Endothelial cell of umbilical vein (primary cell): ENCODE measurements around the gene PPP1R1B. TPM values are rescaled to one million over a fixed set of nuclear protein-coding genes. Genes with fewer than 3 reads are reported as not detected.

ENCODE experiments used
- BruUV-seq: library from RNA; stranded (reverse); fragments of 400-500 nt; replicated peaks from 2 replicates; lab custom pipeline; 2021; lab: Mats Ljungman, UMichigan
- CTCF ChIA-PET: fragments of 300-600, 350-600 bp; sonication (Branson Sonifier 250); formaldehyde crosslinking; loops from one replicate; lab custom pipeline; 2021; ENCODE audit warnings: antibody characterized with exemption, inconsistent platforms; lab: Charles Lee
- POLR2A ChIA-PET: fragments of 300-600, 350-600 bp; sonication (Branson Sonifier 250); formaldehyde crosslinking; loops from one replicate; lab custom pipeline; 2021; ENCODE audit warnings: antibody characterized with exemption, inconsistent platforms; lab: Charles Lee
- DNase-seq: peaks from one replicate; pipeline ENCODE4 v3.0.0-alpha.2; 2011; ENCODE audit warnings: low read depth, low spot score
- FAIRE-seq: peaks from 2 replicates; lab custom pipeline; 2011; peaks lifted over from hg19 to GRCh38; lab: Jason Lieb, UNC
- H2AFZ ChIP-seq: 2 replicates; pipeline ENCODE4 v1.6.0; 2012; ENCODE audit warnings: low read depth, low read length, control low read depth, inconsistent platforms
- H3K27ac ChIP-seq: 2 replicates; pipeline ENCODE4 v1.5.1; 2011; ENCODE audit warnings: low read depth, mild to moderate bottlenecking, control low read depth, low read length, moderate library complexity; ENCODE audit not compliant: insufficient read depth
- H3K27me3 ChIP-seq, 2 experiments: 2 replicates each; pipeline versions ENCODE4 v1.6.0 to v1.6.1; 2011; ENCODE audit warnings: low read length in 2 of 2, mixed read lengths in 1 of 2; ENCODE audit not compliant: control insufficient read depth in 2 of 2, insufficient read depth in 2 of 2
- H3K36me3 ChIP-seq, 2 experiments: 2 replicates in 1 of 2; 3 replicates in 1 of 2; pipeline ENCODE4 v1.5.1; 2011; ENCODE audit warnings: low read length in 2 of 2, mild to moderate bottlenecking in 1 of 2, moderate library complexity in 1 of 2; ENCODE audit not compliant: control insufficient read depth in 2 of 2, insufficient read depth in 2 of 2; ENCODE audit errors: extremely low read depth in 1 of 2
- H3K4me1 ChIP-seq: 3 replicates; pipeline ENCODE4 v1.5.1; 2011; ENCODE audit warnings: mild to moderate bottlenecking, low read length; ENCODE audit not compliant: control insufficient read depth, insufficient read depth; ENCODE audit errors: extremely low read depth
- H3K4me2 ChIP-seq: 2 replicates; pipeline ENCODE4 v1.6.1; 2011; ENCODE audit warnings: low read length, control low read depth, mixed read lengths; ENCODE audit not compliant: insufficient read depth
- H3K4me3 ChIP-seq, 3 experiments: fragments of 200-600 bp in 1 of 3; sonication (generic), shearing (Covaris generic) in 1 of 3; replicated peaks in 1 of 3; 2 replicates each; pipeline ENCODE4 v1.5.1; 2011 to 2016; ENCODE audit warnings: control low read depth in 3 of 3, low read length in 3 of 3, mild to moderate bottlenecking in 2 of 3, inconsistent platforms in 1 of 3, low read depth in 1 of 3, moderate library complexity in 1 of 3; ENCODE audit not compliant: insufficient read depth in 1 of 3
- H3K79me2 ChIP-seq: 2 replicates; pipeline ENCODE4 v1.6.0; 2012; ENCODE audit warnings: low read length, inconsistent platforms; ENCODE audit not compliant: control insufficient read depth, insufficient read depth
- H3K9ac ChIP-seq: replicated peaks from 2 replicates; pipeline ENCODE3; 2011; ENCODE audit warnings: low read length, control low read depth; ENCODE audit not compliant: insufficient read depth; ENCODE audit errors: extremely low read depth
- H3K9me1 ChIP-seq: replicated peaks from 3 replicates; pipeline ENCODE4 v1.6.0; 2011; ENCODE audit warnings: mild to moderate bottlenecking, low read length; ENCODE audit not compliant: control insufficient read depth, insufficient read depth; ENCODE audit errors: extremely low read depth
- H3K9me3 ChIP-seq: replicated peaks from 2 replicates; pipeline ENCODE4 v1.5.1; 2012; ENCODE audit warnings: low read length, inconsistent platforms; ENCODE audit not compliant: control insufficient read depth, insufficient read depth
- H4K20me1 ChIP-seq: replicated peaks from 2 replicates; pipeline ENCODE3; 2011; ENCODE audit warnings: mild to moderate bottlenecking, low read length; ENCODE audit not compliant: control insufficient read depth, insufficient read depth; ENCODE audit errors: extremely low read depth
- EZH2 ChIP-seq: IDR thresholded peaks from 2 replicates; pipeline ENCODE4 v1.6.1; 2012; ENCODE audit warnings: borderline replicate concordance, low read depth, mild to moderate bottlenecking, moderate library complexity, low read length, inconsistent platforms; ENCODE audit not compliant: severe bottlenecking
- GATA2 ChIP-seq: IDR thresholded peaks from 2 replicates; pipeline ENCODE4 v1.7.0; 2011; ENCODE audit warnings: low read depth, mild to moderate bottlenecking, moderate library complexity, mixed read lengths, low read length; ENCODE audit not compliant: insufficient read length, insufficient read depth
- JUN ChIP-seq: IDR thresholded peaks from 2 replicates; pipeline ENCODE4 v1.6.1; 2011; ENCODE audit warnings: borderline replicate concordance, low read depth; ENCODE audit not compliant: insufficient read length, insufficient read depth
- POLR2A ChIP-seq: IDR thresholded peaks from 2 replicates; pipeline ENCODE4 v1.6.1; 2012; ENCODE audit warnings: low read depth, mild to moderate bottlenecking, control low read depth, low read length
- POLR2AphosphoS5 ChIP-seq: IDR thresholded peaks from 2 replicates; pipeline ENCODE4 v1.6.1; 2012; ENCODE audit warnings: low read depth, mild to moderate bottlenecking, control low read depth, low read length, moderate library complexity; ENCODE audit not compliant: insufficient read depth
- dilution Hi-C: fragments of 300-500 bp; cut with MboI; formaldehyde crosslinking; loops from one replicate; pipeline ENCODE4 v1.15.0; 2019; ENCODE audit warnings: low sequenced_read_pairs; ENCODE audit not compliant: extremely low pct_ligation_motif_present
- intact Hi-C: fragments of 100-400 bp; cut with micrococcal nuclease; formaldehyde crosslinking; loops from one replicate; pipeline ENCODE4 v1.10.0; 2022
- polyA plus RNA-seq, 4 experiments: library from polyadenylated mRNA; depleted of rRNA in 3 of 4; stranded (reverse) in 3 of 4; unstranded in 1 of 4; fragments of >200 nt; gene quantifications; 2 replicates each; pipeline versions ENCODE4 v1.2.1 to v1.2.3, GENCODE V29; 2011 to 2012; ENCODE audit warnings: missing spikeins in 1 of 4
- total RNA-seq: library from RNA; stranded (reverse); gene quantifications from 2 replicates; pipeline ENCODE4 v1.2.3, GENCODE V29; 2021
- TF ChIP-seq, protein P1 (sequence below): IDR thresholded peaks from 2 replicates; pipeline ENCODE4 v1.6.1; 2011; ENCODE audit not compliant: insufficient read depth, insufficient read length
- TF ChIP-seq, protein P2 (sequence below), 2 donors: IDR thresholded peaks; 1 replicate in 1 of 2; 2 replicates in 1 of 2; pipeline ENCODE4 v1.5.1; 2011; ENCODE audit warnings: low read length in 2 of 2, mild to moderate bottlenecking in 2 of 2, moderate library complexity in 2 of 2, control low read depth in 1 of 2, inconsistent platforms in 1 of 2, low read depth in 1 of 2; ENCODE audit not compliant: insufficient read depth in 1 of 2; ENCODE audit errors: extremely low read depth in 1 of 2

The PPP1R1B gene
- total and polyA plus RNA-seq, 2 donors (not counting 3 experiments of a cell fraction or from before 2014, with no cell fraction given) = not detected

GRCh38 chr17:39683295-39683939 is 56.7 kb downstream of the PPP1R1B start:
- POLR2A ChIA-PET = no interaction called here

GRCh38 chr17:39684369-39685192 is 57.8 kb downstream of the PPP1R1B start:
- TF ChIP-seq EZH2 = no peak
- no peak for TF ChIP-seq POLR2A
- TF ChIP-seq, protein P1, sequence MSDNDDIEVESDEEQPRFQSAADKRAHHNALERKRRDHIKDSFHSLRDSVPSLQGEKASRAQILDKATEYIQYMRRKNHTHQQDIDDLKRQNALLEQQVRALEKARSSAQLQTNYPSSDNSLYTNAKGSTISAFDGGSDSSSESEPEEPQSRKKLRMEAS = no peak
- TF ChIP-seq, protein P2, sequence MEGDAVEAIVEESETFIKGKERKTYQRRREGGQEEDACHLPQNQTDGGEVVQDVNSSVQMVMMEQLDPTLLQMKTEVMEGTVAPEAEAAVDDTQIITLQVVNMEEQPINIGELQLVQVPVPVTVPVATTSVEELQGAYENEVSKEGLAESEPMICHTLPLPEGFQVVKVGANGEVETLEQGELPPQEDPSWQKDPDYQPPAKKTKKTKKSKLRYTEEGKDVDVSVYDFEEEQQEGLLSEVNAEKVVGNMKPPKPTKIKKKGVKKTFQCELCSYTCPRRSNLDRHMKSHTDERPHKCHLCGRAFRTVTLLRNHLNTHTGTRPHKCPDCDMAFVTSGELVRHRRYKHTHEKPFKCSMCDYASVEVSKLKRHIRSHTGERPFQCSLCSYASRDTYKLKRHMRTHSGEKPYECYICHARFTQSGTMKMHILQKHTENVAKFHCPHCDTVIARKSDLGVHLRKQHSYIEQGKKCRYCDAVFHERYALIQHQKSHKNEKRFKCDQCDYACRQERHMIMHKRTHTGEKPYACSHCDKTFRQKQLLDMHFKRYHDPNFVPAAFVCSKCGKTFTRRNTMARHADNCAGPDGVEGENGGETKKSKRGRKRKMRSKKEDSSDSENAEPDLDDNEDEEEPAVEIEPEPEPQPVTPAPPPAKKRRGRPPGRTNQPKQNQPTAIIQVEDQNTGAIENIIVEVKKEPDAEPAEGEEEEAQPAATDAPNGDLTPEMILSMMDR (IDR thresholded peaks at IDR 0.05; ENCODE audit: extremely low read depth in 1 of 2, insufficient read depth in 1 of 2, low read depth in 1 of 2, low read length in 2 of 2) = no peak
- no peak for TF ChIP-seq GATA2
- no peak for TF ChIP-seq POLR2AphosphoS5
- no peak overlapping the region for H3K9ac ChIP-seq

More at GRCh38 chr17:39683295-39683939, 56.7 kb downstream of the PPP1R1B start:
- CTCF ChIA-PET = interaction anchor here (1.0 to 1.2 kb wide), 2 partner anchors 12 to 60 kb away, joined by 3 to 4 read pairs; no protein-coding TSS in a partner anchor
- FAIRE-seq = no peak
- Histone ChIP-seq H3K9ac (no peak overlapping the region), H3K4me1 (peaks cover 2% of the 10 kb centered on the region), H2AFZ (no peak overlapping the region), H3K4me3 (no peak overlapping the region), H3K9me1 (no peaks in the 10 kb centered on the region), H3K79me2 (no peaks in the 10 kb centered on the region), H3K9me3 (no peaks in the 10 kb centered on the region), H3K27me3 (no peaks in the 10 kb centered on the region), H3K36me3 (no peaks in the 10 kb centered on the region), H3K4me2 (no peak overlapping the region), H3K27ac (no peak overlapping the region), H4K20me1 (no peaks in the 10 kb centered on the region)
- dilution Hi-C loops (no loop called here), intact Hi-C loops (no loop called here)
- DNase-seq = no peak
- no TSS peak for BruUV-seq
- no peak for TF ChIP-seq JUN

More at GRCh38 chr17:39684369-39685192, 57.8 kb downstream of the PPP1R1B start:
- H3K9me3 ChIP-seq = no peaks in the 10 kb centered on the region
- no peaks in the 10 kb centered on the region for H3K9me1 ChIP-seq
- FAIRE-seq (no peak), DNase-seq (no peak)
- ChIA-PET POLR2A (no interaction called here), CTCF (interaction anchor here (1.2 kb wide), 1 partner anchor 61 kb away, joined by 3 read pairs; no protein-coding TSS in a partner anchor)
- H3K4me3 ChIP-seq = no peak overlapping the region
- intact Hi-C loops (no loop called here), dilution Hi-C loops (no loop called here)
- no peaks in the 10 kb centered on the region for H3K79me2 ChIP-seq
- no peak overlapping the region for H3K4me2 ChIP-seq
- no peaks in the 10 kb centered on the region for H3K27me3 ChIP-seq
- H4K20me1 ChIP-seq = no peaks in the 10 kb centered on the region
- H2AFZ ChIP-seq = no peak overlapping the region
- no TSS peak for BruUV-seq
- H3K27ac ChIP-seq = no peak overlapping the region
- H3K4me1 ChIP-seq = peaks cover 9% of the 10 kb centered on the region
- no peaks in the 10 kb centered on the region for H3K36me3 ChIP-seq
